Effector CD8-positive, alpha-beta T cell (primary cell): ENCODE data around the gene PRKAG2.

Source experiments
- DNase-seq: peaks from one replicate; lab custom pipeline; 2025; lab: John Stamatoyannopoulos, UW

PRKAG2 gene

DNA sequence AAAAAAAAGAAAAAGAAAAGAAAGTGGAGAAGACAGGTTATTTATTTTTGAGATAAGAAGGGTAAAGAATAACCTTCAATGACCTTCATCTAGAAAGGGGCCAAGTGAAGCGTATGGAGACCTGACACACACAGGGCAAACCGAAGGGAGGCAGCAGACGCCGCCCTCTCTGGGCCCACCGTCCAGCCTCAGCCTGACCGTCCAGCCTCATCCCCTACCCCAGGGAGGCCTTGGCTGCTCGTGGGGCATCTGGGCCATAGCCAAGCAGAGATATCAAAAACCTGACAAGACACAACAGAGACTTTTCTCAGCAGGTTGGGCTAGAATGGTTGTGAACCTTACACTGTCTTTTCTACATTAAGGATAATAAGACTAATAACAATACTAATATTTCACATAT, 10.9 kb downstream of the PRKAG2 start:
- DNase-seq: no peak

DNA sequence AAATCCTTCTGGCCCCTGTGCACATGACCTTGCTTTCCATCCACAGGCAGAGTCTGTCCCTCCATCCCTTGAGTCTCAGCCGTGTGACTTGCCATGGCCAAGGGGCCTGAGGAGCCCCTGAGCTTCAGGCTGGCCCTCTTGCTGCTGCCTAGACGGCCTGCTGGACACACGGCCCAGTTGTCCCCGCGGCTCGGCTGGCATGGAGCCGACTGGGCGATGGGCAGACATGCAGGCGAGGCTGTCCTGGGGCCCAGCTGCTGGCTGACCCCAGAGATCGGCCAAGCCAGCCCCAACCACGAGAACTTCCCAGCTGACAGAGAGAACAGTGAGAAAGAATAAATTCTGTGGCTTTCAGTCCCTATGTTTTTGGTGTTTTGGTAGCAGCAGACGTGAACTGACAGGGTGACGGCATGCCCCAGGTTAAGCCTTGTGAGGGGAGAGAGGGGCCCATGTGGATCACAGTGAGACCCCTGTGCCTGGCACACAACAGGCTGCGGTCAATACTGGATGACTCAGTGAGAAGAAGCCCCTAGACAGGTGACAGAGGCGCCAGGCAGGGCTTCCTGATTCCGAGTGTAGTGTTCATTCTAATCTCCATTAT, 11.7 kb downstream of the PRKAG2 start:
- DNase-seq: no peak

DNA sequence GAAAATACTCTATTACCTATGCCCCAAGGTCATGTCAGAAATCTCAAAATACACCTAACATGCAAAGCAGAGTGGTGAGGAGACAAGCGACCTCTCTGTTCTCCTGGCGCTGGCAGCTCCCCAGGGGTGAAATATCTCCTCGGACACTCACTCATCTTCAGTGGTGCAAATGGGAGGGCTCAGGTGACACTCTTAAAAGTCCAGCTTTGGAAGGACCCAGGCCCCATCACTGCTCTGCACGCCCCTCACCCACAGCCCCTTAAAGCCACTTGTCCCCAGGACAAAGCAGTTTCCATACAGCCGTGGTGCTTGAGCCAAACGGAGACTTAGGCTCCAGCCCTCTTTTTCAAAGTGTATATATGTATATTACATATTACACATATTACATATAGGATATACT, 12.4 kb downstream of the PRKAG2 start:
- no peak for DNase-seq

DNA sequence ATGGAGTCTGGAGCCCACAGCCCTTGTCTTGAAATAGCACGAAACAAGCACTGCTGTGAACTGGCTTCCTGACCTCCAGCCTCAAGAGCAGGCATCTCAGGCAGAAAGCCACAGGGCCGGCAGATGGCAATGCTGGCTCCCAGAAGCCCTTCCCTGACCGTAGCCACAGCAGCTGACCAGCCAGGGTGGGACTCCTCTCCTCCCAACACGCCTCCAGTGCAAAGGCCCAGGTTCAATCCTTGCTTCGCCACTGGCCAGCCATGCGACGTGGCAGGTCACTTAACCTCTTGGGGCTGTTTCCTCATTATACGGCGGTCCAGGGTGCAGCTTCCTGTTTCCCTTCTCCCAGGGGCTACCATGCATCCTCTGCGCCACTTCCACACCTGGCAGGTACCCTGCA, 12.8 kb downstream of the PRKAG2 start:
- no peak for DNase-seq

DNA sequence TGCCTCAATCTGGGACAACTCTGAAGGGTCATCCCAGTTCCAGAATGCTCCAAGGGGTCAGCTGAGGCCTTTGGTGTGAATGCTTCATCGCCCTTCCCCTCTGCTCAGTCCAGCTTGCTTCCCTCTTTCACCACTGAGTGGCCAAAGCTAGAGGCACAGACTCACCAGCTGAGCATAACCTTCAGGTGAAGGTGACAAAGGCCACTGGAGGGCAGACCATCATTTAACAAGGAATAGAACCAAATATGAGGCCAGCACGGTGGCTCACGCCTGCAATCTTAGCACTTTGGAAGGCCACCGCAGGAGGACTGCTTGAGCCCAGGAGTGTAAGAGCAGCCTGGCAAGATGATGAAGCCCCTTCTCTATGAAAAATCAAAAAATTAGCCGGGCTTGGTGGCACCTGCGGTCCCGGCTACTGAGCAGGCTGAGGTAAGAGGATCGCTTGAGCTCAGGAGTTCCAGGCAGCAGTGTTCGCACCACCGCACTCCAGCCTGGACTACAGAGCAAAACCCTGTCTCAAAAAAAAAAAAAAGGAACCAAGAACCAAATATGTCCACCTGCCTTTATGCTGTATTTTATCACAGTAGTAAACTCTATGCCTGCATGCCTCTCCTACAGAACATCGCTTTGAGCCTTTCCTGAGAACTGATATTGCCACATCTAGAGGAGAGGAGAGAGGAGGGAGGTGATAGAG, 13.4 kb downstream of the PRKAG2 start:
- no peak for DNase-seq

DNA sequence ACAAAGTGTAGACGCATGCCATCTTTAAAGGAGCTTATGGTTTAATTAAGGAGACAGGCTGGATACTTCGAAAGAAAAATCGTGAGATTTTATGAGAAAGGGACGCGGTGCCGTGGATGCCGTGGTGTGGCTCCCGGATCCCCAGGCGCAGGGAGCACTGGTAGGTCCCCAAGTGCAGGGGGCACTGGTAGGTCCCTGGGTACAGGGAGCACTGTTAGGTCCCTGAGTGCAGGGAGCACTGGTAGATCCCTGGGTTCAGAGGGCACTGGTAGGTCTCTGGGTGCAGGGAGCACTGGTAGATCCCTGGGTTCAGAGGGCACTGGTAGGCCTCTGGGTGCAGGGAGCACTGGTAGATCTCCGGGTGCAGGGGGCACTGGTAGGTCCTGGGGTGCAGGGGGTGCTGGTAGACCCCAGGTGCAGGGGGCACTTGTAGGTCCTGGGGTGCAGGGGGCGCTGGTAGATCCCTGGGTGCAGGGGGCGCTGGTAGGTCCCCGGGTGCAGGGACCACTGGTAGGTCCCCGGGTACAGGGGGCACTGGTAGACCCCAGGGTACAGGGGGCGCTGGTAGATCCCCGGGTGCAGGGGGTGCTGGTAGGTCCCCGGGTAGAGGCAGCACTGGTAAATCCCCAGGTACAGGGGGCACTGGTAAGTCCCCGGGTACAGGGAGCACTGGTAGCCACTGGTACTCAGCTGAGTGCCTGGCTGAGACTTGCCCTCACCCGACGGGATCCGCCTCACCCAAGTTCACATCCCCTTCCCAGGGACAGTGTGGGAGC, 14.1 kb downstream of the PRKAG2 start:
- DNase-seq: no peak

DNA sequence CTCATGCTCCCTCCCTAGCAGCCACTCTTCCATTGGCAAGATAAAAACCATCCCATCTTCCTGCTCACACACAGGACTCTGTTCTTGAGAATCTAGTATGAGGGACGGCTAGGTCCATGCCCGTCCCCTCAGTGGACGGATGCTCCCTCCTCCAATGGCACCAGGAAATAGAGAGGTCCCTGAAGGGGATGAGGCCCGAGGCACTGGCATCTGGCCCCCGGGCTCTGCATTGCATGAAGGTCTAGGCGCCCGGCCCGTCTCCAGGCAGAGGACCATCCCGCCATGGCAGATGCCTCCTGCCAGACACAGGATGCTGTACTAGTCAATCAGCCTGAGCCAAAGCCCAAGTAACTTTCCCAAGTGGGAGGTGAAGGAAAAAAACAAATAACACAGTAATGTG, 15.0 kb downstream of the PRKAG2 start:
- DNase-seq: no peak

DNA sequence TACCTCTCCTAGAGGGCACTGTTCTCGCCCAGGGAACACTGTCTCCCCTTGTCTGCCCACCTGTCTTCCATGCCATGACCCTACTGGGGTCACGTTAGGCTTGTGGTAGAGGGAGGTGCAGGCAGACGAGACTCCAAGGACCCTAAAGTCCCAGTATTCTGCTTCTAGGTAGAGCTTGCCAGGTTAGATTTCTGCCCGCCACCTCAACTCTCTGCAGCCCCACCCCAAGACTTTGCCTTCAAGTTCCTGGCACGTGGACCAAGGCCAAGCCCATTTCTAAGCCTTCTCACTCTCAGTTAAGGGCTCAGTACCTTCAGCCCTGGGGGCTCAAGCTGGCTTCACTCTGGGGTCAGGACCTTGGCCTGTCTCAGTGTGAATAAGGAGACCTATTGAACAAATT, 16.1 kb downstream of the PRKAG2 start:
- no peak for DNase-seq

DNA sequence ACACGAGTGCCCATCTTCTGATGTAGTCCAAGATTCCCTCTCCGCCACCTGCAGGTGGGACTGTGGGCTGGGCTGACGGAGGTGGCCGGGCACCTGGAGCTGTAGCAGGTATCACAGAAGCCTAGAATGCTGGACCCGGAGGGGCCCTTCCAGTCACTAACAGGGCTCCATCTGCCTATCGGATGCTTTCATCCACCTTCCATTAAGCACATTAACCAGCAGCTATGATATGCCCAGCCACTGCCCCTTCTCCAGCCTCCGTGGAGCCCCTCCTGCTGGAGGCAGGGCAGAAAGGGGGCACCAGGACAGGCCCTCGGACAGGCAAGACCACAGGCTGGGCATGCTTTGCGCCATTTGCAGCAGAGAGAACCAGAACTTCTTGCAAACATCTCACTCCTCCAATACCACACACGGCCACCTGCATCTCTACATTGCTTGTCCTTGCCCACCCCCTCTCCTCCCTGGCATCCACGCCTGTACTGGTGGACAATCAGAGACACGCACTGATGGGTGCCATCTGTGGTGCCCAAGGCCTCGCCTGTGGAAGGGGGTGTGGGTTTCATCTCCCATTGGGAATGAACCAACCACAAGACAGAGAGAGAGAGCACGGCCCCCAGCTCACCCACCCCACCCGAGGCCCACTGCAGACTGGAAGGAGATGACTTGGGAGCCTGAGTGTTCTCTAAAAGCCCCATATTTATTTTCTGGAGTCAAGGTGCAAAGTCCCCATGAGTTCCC, 16.8 kb downstream of the PRKAG2 start:
- no peak for DNase-seq

DNA sequence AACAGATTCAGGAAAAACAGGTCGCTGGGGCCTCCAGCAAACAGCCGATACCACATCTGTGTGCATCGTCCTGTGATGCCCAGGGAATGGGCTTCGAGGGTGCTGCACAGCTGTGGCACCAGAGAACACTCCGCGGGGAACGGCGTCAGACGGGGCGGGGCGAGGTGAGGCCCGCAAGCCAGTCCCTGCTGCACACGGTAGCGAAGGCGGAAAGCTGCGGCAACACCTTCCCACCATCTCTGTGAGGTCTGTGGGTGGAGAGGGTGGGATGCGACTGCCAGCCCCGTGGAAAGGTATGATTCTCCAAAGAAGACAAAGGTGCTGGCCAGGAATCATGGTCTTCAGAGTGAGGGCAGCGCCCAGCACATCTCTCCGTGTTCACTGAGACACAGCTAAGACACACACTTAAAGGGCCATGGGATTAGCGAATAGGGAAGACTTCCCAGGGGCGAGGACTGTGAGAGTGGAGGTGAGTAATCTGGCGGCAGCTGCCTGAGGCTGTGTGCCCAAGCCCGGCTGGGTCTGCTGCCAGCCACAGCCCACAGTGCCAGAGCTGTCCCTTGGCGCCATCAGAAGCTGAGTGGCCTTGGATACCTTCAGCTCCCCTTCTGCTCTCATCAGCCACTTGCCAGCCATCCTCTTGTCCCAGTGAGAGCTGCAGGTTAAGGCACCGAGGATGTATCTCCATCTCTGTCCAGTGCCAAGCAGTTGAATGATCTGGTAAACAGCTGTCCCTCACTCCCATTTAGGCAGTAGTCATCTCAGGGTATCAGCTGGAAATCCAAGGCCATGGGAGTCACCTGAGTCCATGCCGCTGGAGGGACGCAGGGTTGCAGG, 17.6 kb downstream of the PRKAG2 start:
- no peak for DNase-seq

DNA sequence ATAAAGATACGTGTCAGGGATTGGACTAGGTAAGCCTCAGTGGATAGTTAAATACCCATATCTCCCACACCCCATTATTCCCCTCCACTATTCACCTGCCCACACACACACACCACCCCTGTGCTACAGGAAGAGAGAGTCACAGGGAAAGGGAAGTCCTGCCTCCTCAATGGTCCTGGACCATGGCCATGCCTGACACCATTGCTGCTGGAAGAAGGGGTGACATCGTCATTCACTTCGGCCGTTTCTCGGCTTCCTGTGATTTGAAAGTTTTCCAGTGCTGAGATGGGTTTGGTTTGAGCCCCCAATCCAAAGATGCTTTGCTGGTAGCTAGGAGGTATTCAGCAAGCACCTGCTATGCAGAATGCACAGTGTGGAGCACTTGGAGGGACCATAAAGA, 18.5 kb downstream of the PRKAG2 start:
- DNase-seq: no peak

DNA sequence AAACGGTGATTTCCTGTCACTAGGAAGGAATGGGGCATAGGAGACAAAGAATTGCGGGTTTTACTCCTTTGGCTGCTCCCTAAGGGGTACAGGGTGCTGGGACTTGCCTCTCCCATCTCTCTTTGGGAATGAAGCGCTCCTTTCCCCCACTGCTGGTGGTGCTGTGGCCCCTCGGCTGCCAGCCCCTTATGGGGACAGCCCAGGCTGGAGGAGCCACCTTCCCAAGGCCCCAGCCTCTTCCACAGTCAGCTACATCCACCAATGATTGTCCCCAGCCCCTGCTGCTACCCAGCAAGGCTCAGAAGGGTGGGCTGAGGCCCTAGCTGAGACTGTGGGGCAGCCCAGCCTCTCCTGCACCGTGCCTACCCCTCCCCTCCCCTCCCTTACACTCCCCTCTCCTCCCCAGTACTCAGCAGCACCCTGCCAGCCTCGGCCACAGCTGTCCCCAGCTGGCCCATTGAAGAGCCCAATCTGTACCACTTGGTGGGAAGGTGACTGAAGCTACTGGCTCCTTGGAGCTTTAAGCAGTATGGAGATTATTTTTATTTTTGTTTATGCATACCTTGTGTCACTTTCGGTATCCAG, 19.0 kb downstream of the PRKAG2 start:
- DNase-seq: no peak

DNA sequence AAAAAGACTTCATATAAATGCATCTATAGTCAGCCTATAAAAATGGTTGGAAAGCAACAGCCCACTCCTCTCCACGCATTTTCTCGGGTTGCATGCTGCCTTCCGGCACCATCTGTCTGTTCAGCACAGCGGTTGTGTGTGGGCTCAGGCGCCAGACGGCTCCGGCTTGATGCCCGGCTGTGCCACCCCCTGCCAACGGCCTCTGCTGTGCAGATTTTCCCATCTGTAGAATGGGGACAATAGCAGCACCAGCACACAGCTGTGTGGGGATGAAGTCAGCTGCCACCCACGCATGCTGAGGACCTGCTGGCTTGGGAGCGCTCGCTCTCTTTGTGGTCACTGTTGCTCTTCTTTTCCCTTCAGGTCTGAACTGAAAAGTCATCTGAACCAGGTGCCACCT, 19.5 kb downstream of the PRKAG2 start:
- no peak for DNase-seq

DNA sequence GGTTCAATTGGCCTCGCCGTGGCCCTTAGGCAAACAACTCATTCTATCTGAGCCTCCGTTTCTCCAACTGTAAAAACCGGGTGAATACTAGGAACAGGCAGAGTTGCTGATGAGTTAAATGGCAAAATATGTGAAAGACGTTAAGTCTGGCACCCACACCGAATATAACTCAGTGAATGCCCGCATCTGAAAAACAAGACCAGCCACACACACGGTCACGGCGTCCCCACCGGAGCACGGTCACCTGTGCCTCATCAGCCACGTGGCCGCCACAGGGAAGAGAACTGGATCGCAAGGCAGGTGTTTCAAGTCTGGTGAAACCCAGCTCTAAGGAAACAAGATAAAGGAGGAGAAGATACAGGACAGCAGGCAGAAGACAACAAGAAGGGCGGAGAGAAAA, 20.4 kb downstream of the PRKAG2 start:
- no peak for DNase-seq

DNA sequence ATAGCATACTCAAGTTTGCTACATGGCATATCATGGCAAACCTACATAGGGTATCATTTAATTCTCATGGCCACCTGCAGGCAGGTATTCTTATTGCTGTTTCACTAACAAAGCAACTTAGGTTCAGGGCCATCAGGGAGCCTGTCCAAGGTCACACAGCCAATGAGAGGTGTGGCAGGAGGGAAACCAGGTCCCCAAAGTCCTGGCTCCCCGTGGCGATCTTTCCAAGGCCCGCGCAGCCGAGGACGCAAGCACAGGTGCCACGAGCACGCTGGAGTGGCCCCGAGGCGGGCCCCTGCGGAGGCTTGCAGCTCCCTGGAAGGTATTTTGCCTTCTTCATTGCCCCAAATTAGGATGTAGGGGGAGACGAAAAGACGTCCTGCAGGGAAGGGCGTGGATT, 20.8 kb downstream of the PRKAG2 start:
- no peak for DNase-seq

DNA sequence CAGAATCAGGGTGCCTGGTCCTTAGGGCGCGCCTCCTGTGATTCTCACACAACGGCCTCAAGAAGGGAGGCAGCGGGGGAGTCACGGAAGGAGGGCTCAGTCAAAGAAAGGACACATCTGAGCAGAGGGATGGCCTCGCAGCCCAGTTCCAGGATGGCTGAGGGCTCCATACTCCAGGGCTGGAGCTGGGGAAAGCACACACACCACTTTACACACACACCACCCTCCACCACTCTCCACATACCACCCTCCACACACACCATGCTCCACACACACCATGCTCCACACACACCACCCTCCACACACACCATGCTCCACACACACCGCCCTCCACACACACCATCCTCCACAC, 22.2 kb downstream of the PRKAG2 start:
- DNase-seq: no peak

DNA sequence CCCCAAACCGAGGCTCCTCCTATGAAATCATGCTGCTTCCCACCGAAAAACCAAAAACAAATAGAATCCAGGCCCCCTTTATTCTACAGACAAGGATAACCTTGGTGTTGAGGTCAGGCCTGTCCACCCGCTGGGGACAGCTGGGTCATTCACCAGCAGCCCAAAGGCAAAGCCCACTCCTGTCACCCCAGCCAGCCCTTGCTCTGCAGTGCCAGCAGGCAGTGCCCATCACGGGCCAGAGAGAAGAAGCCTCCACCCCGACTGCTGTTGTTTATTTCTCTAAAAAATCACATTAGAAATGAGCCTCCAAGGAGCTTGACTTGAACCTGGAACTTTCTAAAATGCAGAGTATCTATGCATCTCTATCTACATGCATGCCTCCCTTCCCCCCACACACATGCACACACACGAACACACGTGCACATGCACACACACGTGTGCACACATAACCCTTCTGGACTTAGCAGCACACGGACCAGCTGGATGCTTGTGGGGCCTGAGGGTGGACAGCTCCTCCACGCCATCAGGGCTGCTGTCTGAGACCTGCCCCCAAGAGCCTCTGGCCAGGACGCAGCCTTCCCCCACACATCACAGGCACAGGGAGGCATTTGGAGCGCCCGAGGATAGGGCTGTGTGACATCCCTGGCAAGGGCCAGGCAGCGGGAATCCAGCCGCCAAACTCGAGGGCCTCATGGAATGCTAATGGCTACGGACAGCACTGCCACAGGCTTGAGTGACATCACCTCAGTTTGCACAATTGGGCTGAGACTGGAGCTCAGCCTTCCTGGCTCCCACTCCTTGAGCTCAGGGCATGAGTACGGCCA, 22.8 kb downstream of the PRKAG2 start:
- DNase-seq: no peak

DNA sequence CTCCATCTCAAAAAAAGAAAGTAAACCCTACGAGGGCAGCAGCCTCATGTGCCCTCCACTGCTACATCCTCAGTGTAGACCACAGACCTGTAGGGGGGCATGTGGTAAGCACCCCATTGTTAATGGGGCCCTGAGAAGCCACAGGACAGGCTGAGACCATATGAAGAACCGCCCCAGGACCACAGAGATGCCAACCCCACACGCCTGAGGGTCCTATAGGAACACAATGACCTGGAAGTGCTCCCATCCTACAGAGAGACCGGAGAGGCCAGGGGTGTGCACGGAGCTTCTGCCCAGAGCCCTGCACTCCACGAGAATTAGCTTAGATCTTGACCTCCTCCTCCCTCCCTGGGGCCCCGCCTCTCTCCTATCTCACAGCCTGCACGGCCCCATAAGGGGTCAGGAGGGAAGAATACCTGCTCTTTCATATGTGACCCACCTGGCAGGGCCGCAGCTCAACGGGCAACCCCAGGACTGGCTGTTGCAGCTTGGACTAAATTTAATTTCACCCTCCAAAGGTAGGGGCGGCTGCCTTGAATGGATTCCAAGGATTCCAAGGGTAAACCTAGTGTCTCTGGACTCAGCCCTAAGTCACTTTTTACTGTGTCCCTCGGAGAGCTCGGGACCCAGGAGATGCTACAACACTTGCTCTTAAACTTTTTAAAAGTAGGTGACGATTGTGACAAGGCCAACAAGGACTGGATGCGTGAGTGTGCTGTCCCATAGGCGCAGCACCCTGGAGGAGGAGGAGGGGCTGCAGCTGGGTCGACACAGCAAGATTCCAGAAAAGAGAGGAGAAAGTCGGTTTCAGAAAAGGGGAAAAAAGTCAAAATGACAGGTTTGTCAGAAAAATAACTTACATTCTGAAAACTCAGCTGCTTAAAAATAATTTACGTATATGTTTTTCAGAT, 24.2 kb downstream of the PRKAG2 start:
- DNase-seq: no peak

DNA sequence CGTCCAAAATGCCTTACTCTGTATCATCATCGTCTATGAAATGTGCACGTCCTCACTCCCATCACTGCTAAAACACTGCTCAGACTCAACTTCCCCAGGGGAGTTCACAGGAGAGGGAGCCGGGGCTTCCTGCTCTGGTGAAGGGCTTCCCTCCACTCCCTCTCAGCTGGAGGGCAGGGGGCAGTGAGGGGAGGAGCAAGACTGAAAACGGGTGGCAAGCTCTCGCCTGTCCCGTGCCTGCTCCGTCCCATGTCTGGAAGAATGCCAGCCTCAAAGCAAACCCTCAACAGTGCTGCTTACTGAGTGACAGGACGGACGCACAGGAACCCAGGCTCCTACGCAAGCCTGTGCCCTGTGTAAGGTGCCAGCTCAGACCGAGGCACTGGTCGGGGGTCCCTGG, 25.1 kb downstream of the PRKAG2 start:
- DNase-seq: no peak
